Endothelial cell of umbilical vein (primary cell): Measurements from ENCODE around the gene SFSWAP.

Source experiments
- CTCF ChIP-seq, 2 donors: IDR thresholded peaks; 1 replicate in 1 of 2; 2 replicates in 1 of 2; pipeline ENCODE4 v1.5.1; 2011; ENCODE audit warnings: low read length in 2 of 2, mild to moderate bottlenecking in 2 of 2, moderate library complexity in 2 of 2, control low read depth in 1 of 2, inconsistent platforms in 1 of 2, low read depth in 1 of 2; ENCODE audit not compliant: insufficient read depth in 1 of 2; ENCODE audit errors: extremely low read depth in 1 of 2
- EZH2 ChIP-seq: IDR thresholded peaks from 2 replicates; pipeline ENCODE4 v1.6.1; 2012; ENCODE audit warnings: borderline replicate concordance, low read depth, mild to moderate bottlenecking, moderate library complexity, low read length, inconsistent platforms; ENCODE audit not compliant: severe bottlenecking
- GATA2 ChIP-seq: IDR thresholded peaks from 2 replicates; pipeline ENCODE4 v1.7.0; 2011; ENCODE audit warnings: low read depth, mild to moderate bottlenecking, moderate library complexity, mixed read lengths, low read length; ENCODE audit not compliant: insufficient read length, insufficient read depth
- MAX ChIP-seq: IDR thresholded peaks from 2 replicates; pipeline ENCODE4 v1.6.1; 2011; ENCODE audit not compliant: insufficient read depth, insufficient read length
- MYC ChIP-seq: IDR thresholded peaks from one replicate; pipeline ENCODE4 v1.6.1; 2011; ENCODE audit warnings: mild to moderate bottlenecking, low read depth, low read length
- POLR2A ChIP-seq: IDR thresholded peaks from 2 replicates; pipeline ENCODE4 v1.6.1; 2012; ENCODE audit warnings: low read depth, mild to moderate bottlenecking, control low read depth, low read length
- POLR2AphosphoS5 ChIP-seq: IDR thresholded peaks from 2 replicates; pipeline ENCODE4 v1.6.1; 2012; ENCODE audit warnings: low read depth, mild to moderate bottlenecking, control low read depth, low read length, moderate library complexity; ENCODE audit not compliant: insufficient read depth

GRCh38 chr12:131672311-131672940 lies 38.5 kb upstream of the SFSWAP start:
- TF ChIP-seq EZH2, result no peak
- TF ChIP-seq POLR2A, result no peak
- no peak for TF ChIP-seq POLR2AphosphoS5
- TF ChIP-seq CTCF (IDR thresholded peaks at IDR 0.05; ENCODE audit: extremely low read depth in 1 of 2, insufficient read depth in 1 of 2, low read depth in 1 of 2, low read length in 2 of 2), result no peak
- TF ChIP-seq MAX, result no peak
- TF ChIP-seq GATA2, result no peak
- no peak for TF ChIP-seq MYC
